Cardiac muscle cell (in vitro differentiated cells and primary cell): ENCODE data around the gene TMEM121. TPM values are rescaled to one million over a fixed set of nuclear protein-coding genes. Genes with fewer than 3 reads are reported as not detected.

ENCODE experiments used
- DNase-seq, 2 donors: peaks; one replicate each; pipeline versions ENCODE4 v3.0.0 to v3.0.0-alpha.2; 2010 to 2017; ENCODE audit warnings: low read depth in 1 of 2, low spot score in 1 of 2
- H3K27ac ChIP-seq: fragments of 200-600 bp; sonication (generic); 2 replicates; pipeline ENCODE4 v1.5.1; 2016
- H3K27me3 ChIP-seq: fragments of 200-600 bp; sonication (generic); 2 replicates; pipeline ENCODE4 v1.6.0; 2016; ENCODE audit warnings: control low read depth
- H3K36me3 ChIP-seq: fragments of 200-600 bp; sonication (generic); 2 replicates; pipeline ENCODE4 v1.5.1; 2016; ENCODE audit warnings: control low read depth
- H3K4me1 ChIP-seq: fragments of 200-600 bp; sonication (generic); 2 replicates; pipeline ENCODE4 v1.8.1; 2017; ENCODE audit warnings: low read depth, mild to moderate bottlenecking, mixed run types
- H3K4me3 ChIP-seq: fragments of 200-600 bp; sonication (generic); 2 replicates; pipeline ENCODE4 v1.5.1; 2016; ENCODE audit warnings: mild to moderate bottlenecking
- H3K9me3 ChIP-seq: fragments of 200-600 bp; sonication (generic); 2 replicates; pipeline ENCODE4 v1.5.1; 2017; ENCODE audit warnings: low read depth, mild to moderate bottlenecking, control low read depth
- CTCF ChIP-seq: IDR thresholded peaks from 2 replicates; pipeline ENCODE4 v1.5.1; 2012; ENCODE audit warnings: low read depth, mild to moderate bottlenecking, low read length
- polyA plus RNA-seq: library from polyadenylated mRNA; unstranded; fragments of >200 nt; fragmentation: Nextera tagmentation; extraction: Ambion mirVana; gene quantifications from 2 replicates; pipeline ENCODE4 v1.2.1, GENCODE V29; 2016
- total RNA-seq: library from RNA; depleted of rRNA; stranded (reverse); fragments of >200 nt; gene quantifications from 2 replicates; pipeline ENCODE4 v1.2.3, GENCODE V29; 2016

Gene TMEM121
- total and polyA plus RNA-seq, 2 experiments from 2014 or later: 4.4 to 8.8 TPM

- no peak for DNase-seq
- Histone ChIP-seq H3K4me1 (peaks cover 24% of the 10 kb centered on the region), H3K27ac (peak overlapping the region; percentile 92)
Measured at GRCh38 chr14:105490267-105490571, 36.2 kb upstream of the TMEM121 start.

GRCh38 chr14:105490572-105491365, 35.6 kb upstream of the TMEM121 start, which contains the start of gene TEDC1:
TSS of gene TEDC1 (plus strand) at chr14:105491246. CDS start at chr14:105491376, 130 bp downstream.
- Histone ChIP-seq H3K4me3 (peak within 1 kb of the TSS; percentile 45), H3K27me3 (no peaks in the 10 kb centered on the region), H3K4me1 (peaks cover 18% of the 10 kb centered on the region), H3K27ac (peak within 1 kb of the TSS; percentile 92), H3K36me3 (no peaks in the 10 kb centered on the region), H3K9me3 (no peaks in the 10 kb centered on the region)
- TF ChIP-seq CTCF: peak; percentile 64
- peak; percentile 98 to 100 for DNase-seq

More at GRCh38 chr14:105490267-105490571, 36.2 kb upstream of the TMEM121 start:
- no peaks in the 10 kb centered on the region for H3K36me3 ChIP-seq
- peak overlapping the region; percentile 45 for H3K4me3 ChIP-seq
- no peaks in the 10 kb centered on the region for H3K27me3 ChIP-seq
- no peaks in the 10 kb centered on the region for H3K9me3 ChIP-seq
- no peak for TF ChIP-seq CTCF

GRCh38 chr14:105491366-105491973, 34.9 kb upstream of the TMEM121 start:
- peak overlapping the region; percentile 37 for H3K4me3 ChIP-seq
- H3K4me1 ChIP-seq: peaks cover 12% of the 10 kb centered on the region
- H3K27me3 ChIP-seq: no peaks in the 10 kb centered on the region
- no peak for TF ChIP-seq CTCF
- peak in 1 of 2 donors; percentile 32 for DNase-seq
- H3K36me3 ChIP-seq: no peaks in the 10 kb centered on the region
- no peaks in the 10 kb centered on the region for H3K9me3 ChIP-seq
- H3K27ac ChIP-seq: peak overlapping the region; percentile 11

- Histone ChIP-seq H3K27me3 (no peaks in the 10 kb centered on the region), H3K9me3 (no peaks in the 10 kb centered on the region), H3K36me3 (no peaks in the 10 kb centered on the region), H3K4me1 (peaks cover 12% of the 10 kb centered on the region), H3K27ac (no peak overlapping the region), H3K4me3 (no peak overlapping the region)
- TF ChIP-seq CTCF: no peak
- no peak for DNase-seq
Measured at GRCh38 chr14:105492031-105492970, 34.1 kb upstream of the TMEM121 start.
